Ovary (tissue), 3 donors: ENCODE measurements around the gene PAQR7.

ENCODE experiments used
- CTCF ChIP-seq, 3 donors: fragments of 450-650 bp in 2 of 3; fragments of 200-600 bp in 1 of 3; IDR thresholded peaks; one replicate each; pipeline versions ENCODE4 v1.5.1 to v1.8.0; 2016 to 2022; ENCODE audit warnings: antibody characterized with exemption in 3 of 3, mild to moderate bottlenecking in 1 of 3
- POLR2A ChIP-seq: fragments of 450-650 bp; IDR thresholded peaks from one replicate; pipeline ENCODE4 v1.6.1; 2017; ENCODE audit warnings: antibody characterized with exemption, mild to moderate bottlenecking, moderate library complexity
- donor health status: DM: no; HTN: no; CAD: no.

GRCh38 chr1:25879675-25880074 lies 4.2 kb upstream of the PAQR7 start:
- TF ChIP-seq POLR2A (no peak), CTCF (IDR thresholded peaks at IDR 0.05) (no peak)
